Left ventricle myocardium inferior (tissue), 1 donor: ENCODE measurements around the gene HOOK2. TPM values are rescaled to one million over a fixed set of nuclear protein-coding genes. Genes with fewer than 3 reads are reported as not detected.
A peak's percentile ranks its signal among the peaks of the same experiment; 100 is the strongest.
"Not testable (repeated sequence)": the region's sequence is repeated elsewhere in the genome, so short reads cannot be mapped to it uniquely, and the experiment has no call there.

Source experiments
- DNase-seq: peaks from one replicate; pipeline ENCODE4 v3.0.0-alpha.2; 2020
- H3K27ac ChIP-seq: fragments of 200-600 bp; replicated peaks from 2 replicates; pipeline ENCODE4 v1.8.0; 2021
- H3K27me3 ChIP-seq: fragments of 200-600 bp; 2 replicates; pipeline ENCODE4 v1.8.0; 2021; ENCODE audit warnings: low read depth
- H3K36me3 ChIP-seq: fragments of 200-600 bp; 2 replicates; pipeline ENCODE4 v1.8.0; 2021
- H3K4me1 ChIP-seq: fragments of 200-600 bp; 2 replicates; pipeline ENCODE4 v1.8.0; 2021
- H3K4me3 ChIP-seq: fragments of 200-600 bp; 2 replicates; pipeline ENCODE4 v1.8.0; 2021; ENCODE audit warnings: mild to moderate bottlenecking, moderate library complexity
- H3K9me3 ChIP-seq: fragments of 200-600 bp; replicated peaks from 2 replicates; pipeline ENCODE4 v1.8.0; 2021
- intact Hi-C: fragments of 100-400 bp; cut with micrococcal nuclease; formaldehyde crosslinking; loops from one replicate; pipeline ENCODE4 v1.11.0; 2022
- total RNA-seq: library from RNA; stranded (reverse); fragmentation: NEBNext Ultra II Directional; extraction: Animal tissue kit (Norgen Biotek cat#: 25700); gene quantifications from one replicate; pipeline ENCODE4 v1.2.1, GENCODE V29; 2021
- TF ChIP-seq, protein P1 (sequence below): fragments of 200-600 bp; IDR thresholded peaks from 2 replicates; pipeline ENCODE4 v1.8.0; 2021; ENCODE audit warnings: antibody characterized with exemption, mild to moderate bottlenecking, borderline replicate concordance
- donor health status: DM: no; HTN: yes; CAD: no; lungs with severe emphysema.

The HOOK2 gene
- total RNA-seq, 1 donor from 2014 or later: 66.3 TPM

DNA sequence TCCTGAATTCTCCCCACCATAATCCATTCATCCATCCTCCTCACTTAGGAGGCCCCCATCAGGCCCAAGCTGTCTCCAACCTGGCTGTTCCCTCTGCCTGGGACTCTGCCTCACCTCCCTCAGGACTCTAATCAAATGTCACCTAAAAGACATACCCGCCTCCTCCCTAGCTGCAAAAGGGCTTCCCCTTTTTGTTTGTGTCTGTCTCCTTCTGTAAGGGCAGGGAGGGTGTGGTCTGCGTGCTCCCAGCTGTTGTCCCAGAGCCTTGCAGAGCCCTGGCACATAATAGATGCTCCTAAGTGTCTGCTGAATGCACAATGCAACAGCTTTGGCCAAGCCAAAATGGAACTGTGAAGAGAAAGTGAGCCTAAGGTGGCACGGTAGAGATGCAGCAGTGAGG, 45.3 kb downstream of the HOOK2 start:
- Histone ChIP-seq H3K27me3 (no peaks in the 10 kb centered on the region), H3K4me1 (peaks cover 40% of the 10 kb centered on the region), H3K4me3 (no peak overlapping the region), H3K36me3 (peaks cover 46% of the 10 kb centered on the region), H3K9me3 (no peaks in the 10 kb centered on the region), H3K27ac (no peak overlapping the region)
- TF ChIP-seq, protein P1, sequence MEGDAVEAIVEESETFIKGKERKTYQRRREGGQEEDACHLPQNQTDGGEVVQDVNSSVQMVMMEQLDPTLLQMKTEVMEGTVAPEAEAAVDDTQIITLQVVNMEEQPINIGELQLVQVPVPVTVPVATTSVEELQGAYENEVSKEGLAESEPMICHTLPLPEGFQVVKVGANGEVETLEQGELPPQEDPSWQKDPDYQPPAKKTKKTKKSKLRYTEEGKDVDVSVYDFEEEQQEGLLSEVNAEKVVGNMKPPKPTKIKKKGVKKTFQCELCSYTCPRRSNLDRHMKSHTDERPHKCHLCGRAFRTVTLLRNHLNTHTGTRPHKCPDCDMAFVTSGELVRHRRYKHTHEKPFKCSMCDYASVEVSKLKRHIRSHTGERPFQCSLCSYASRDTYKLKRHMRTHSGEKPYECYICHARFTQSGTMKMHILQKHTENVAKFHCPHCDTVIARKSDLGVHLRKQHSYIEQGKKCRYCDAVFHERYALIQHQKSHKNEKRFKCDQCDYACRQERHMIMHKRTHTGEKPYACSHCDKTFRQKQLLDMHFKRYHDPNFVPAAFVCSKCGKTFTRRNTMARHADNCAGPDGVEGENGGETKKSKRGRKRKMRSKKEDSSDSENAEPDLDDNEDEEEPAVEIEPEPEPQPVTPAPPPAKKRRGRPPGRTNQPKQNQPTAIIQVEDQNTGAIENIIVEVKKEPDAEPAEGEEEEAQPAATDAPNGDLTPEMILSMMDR: no peak
- intact Hi-C loops: no loop called here
- DNase-seq: no peak

DNA sequence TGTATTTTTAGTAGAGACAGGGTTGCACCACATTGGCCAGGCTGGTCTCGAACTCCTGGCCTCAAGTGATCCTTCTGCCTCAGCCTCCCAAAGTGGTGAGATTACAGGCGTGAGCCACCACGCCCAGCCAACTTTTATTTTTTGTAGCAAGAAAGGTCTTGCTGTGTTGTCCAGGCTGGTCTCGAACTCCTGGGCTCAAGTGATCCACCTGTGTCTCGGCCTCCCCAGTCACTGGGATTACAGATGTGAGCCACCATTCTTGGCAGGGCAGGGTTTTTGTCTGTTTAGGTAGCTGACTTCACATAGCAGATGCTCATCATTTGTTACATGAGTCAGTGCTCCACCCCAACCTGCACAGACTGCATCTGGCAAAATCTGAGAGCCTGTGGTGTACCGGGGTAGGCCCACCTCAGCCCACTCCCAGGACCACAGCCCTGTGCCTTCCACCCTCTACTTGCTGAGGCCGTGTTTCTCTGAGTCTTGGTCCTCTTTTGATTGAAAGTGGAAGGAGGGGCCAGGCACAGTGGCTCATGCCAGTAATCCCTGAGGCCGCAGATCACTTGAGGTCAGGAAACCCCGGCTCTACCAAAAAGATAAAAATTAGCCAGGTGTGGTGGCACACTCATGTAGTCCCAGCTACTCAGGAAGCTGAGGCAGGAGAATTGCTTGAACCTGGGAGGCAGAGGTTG, 47.5 kb downstream of the HOOK2 start:
- intact Hi-C loops: no loop called here
- TF ChIP-seq, protein P1: no peak

DNA sequence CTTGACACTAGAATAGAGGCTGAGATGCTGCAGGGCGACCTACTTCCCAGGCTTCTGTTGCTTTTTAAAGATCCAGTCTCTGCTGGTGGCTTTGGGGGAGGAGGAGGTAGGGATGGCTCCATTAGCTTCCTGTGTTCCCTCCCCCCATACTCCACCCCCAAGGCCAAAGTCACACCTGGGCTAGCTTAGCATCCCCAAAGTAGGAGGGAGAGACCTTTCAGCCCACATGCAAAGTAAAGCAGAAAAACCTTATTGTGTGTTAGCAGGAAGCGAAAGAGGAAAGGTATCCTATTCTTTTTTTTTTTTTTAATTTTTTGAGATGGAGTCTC, 48.4 kb downstream of the HOOK2 start:
- H3K27ac ChIP-seq: no peak overlapping the region
- no peaks in the 10 kb centered on the region for H3K27me3 ChIP-seq
- TF ChIP-seq, protein P1: no peak

More for the DNA sequence above, 47.5 kb downstream of the HOOK2 start:
- DNase-seq: no peak
- Histone ChIP-seq H3K4me1 (peaks cover 38% of the 10 kb centered on the region), H3K9me3 (no peaks in the 10 kb centered on the region), H3K36me3 (peaks cover 46% of the 10 kb centered on the region), H3K27me3 (no peaks in the 10 kb centered on the region), H3K27ac (no peak overlapping the region), H3K4me3 (no peak overlapping the region)

DNA sequence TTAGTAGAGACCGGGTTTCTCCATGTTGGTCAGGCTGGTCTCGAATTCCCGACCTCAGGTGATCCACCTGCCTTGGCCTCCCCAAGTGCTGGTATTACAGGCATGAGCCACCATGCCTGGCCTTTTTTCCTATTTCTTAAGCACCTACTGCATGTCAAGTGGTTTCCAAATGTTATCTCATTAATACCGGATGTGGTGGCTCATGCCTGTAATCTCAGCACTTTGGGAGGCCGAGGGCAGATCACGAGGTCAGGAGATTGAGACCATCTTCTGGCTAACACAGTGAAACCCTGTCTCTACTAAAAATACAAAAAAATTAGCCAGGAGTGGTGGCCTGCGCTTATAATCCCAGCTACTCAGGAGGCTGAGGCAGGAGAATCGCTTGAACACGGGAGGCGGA, 49.7 kb downstream of the HOOK2 start:
- H3K27me3 ChIP-seq, intact Hi-C loops, H3K4me3 ChIP-seq, H3K9me3 ChIP-seq, DNase-seq, H3K27ac ChIP-seq: not testable (repeated sequence)
- H3K36me3 ChIP-seq: peaks cover 27% of the 10 kb centered on the region
- peaks cover 37% of the 10 kb centered on the region for H3K4me1 ChIP-seq

More for the DNA sequence above, 48.4 kb downstream of the HOOK2 start:
- no peak overlapping the region for H3K4me3 ChIP-seq
- no peak for DNase-seq
- peaks cover 39% of the 10 kb centered on the region for H3K36me3 ChIP-seq
- intact Hi-C loops: no loop called here
- H3K4me1 ChIP-seq: peaks cover 32% of the 10 kb centered on the region
- H3K9me3 ChIP-seq: no peaks in the 10 kb centered on the region

DNA sequence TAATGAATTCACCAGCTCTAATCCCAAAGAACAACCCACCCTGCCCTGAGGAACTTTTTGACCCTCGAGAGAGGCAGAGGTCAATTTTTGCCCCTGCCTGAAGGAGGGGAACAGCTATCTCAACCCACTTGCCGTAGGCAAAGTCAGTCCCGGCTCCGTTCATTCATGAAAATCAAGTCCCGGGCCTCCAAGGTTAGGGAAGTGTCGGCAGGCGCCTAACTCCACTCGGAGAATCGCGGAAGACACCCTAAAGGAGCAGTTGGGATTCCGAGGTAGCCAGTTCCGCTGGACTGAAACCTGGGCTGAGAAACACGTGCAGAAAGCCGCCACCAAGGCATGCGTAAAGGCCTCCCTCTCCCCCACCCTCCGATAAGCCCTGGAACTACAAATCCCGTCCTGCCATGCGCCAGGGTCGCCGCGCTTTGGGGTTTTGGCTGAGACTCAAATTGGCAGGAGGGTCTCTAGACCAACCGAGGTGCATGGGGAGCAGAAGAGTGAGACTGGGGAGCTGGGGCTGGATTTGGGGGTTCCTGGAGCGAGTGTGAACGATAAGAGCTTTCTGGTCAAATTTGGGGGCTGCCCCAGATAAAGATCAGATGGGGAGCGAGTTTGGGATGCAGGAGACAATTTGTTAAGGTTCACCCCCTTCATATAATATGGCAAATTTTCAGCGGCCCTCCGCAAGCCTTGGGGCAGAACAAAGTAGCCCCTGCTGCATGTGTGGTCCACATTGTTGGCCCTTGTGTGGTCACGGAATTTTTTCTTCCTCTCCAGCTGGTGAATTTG, 51.5 kb downstream of the HOOK2 start, which contains the start of gene TNPO2:
TSS of gene TNPO2 (minus strand) at position 292 of the 786 bp plus-strand sequence. CDS start 2,955 bp downstream, outside the sequence.
- H3K27ac ChIP-seq: peak within 1 kb of the TSS; percentile 96
- H3K9me3 ChIP-seq: no peaks in the 10 kb centered on the region
- TF ChIP-seq, protein P1: no peak
- no peaks in the 10 kb centered on the region for H3K27me3 ChIP-seq
- peak within 1 kb of the TSS; percentile 83 for H3K4me3 ChIP-seq
- intact Hi-C loops: no loop called here
- peaks cover 18% of the 10 kb centered on the region for H3K36me3 ChIP-seq
- peak; percentile 47 for DNase-seq
- H3K4me1 ChIP-seq: peaks cover 46% of the 10 kb centered on the region

DNA sequence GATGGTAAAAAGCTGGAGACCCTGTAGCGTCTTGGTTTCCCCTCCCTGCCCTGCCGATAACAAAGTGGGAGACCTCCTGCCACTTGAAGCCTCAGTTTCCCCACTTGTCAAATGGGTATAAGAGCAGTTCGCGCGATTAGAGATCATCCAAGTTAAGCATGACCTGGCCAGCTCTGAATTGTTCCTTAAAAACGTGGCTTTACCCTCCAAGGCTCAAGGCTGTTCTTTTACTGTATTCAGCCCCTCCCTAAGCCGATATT, 52.0 kb downstream of the HOOK2 start:
- TF ChIP-seq, protein P1: no peak
- peaks cover 46% of the 10 kb centered on the region for H3K4me1 ChIP-seq
- intact Hi-C loops: no loop called here

More for the DNA sequence above, 52.0 kb downstream of the HOOK2 start:
- Histone ChIP-seq H3K4me3 (peak overlapping the region; percentile 83), H3K27ac (peak overlapping the region; percentile 96), H3K27me3 (no peaks in the 10 kb centered on the region), H3K9me3 (no peaks in the 10 kb centered on the region), H3K36me3 (peaks cover 18% of the 10 kb centered on the region)
- no peak for DNase-seq
